Hepatocyte (in vitro differentiated cells): ENCODE data around the gene LPP. TPM values are rescaled to one million over a fixed set of nuclear protein-coding genes. Genes with fewer than 3 reads are reported as not detected.

Experiments
- DNase-seq: peaks from one replicate; pipeline ENCODE4 v3.0.0-alpha.2; 2016; ENCODE audit warnings: low spot score
- H2AFZ ChIP-seq: fragments of 200-600 bp; sonication (generic); 2 replicates; pipeline ENCODE4 v1.6.0; 2016; ENCODE audit warnings: antibody characterized with exemption, mild to moderate bottlenecking
- H3K27ac ChIP-seq: fragments of 200-600 bp; sonication (generic); 2 replicates; pipeline ENCODE4 v1.5.1; 2016; ENCODE audit warnings: mild to moderate bottlenecking
- H3K27me3 ChIP-seq: fragments of 200-600 bp; sonication (generic); 2 replicates; pipeline ENCODE4 v1.6.1; 2016
- H3K36me3 ChIP-seq: fragments of 200-600 bp; sonication (generic); replicated peaks from 2 replicates; pipeline ENCODE4 v1.5.1; 2016; ENCODE audit warnings: low read depth; ENCODE audit not compliant: insufficient read depth
- H3K4me1 ChIP-seq: fragments of 200-600 bp; sonication (generic); 2 replicates; pipeline ENCODE4 v1.5.1; 2016; ENCODE audit warnings: mild to moderate bottlenecking, moderate library complexity; ENCODE audit not compliant: insufficient read depth
- H3K4me2 ChIP-seq: fragments of 200-600 bp; sonication (generic); 2 replicates; pipeline ENCODE4 v1.6.0; 2016
- H3K4me3 ChIP-seq: fragments of 200-600 bp; sonication (generic); 2 replicates; pipeline ENCODE4 v1.5.1; 2016; ENCODE audit warnings: mild to moderate bottlenecking
- H3K79me2 ChIP-seq: fragments of 200-600 bp; sonication (generic); 2 replicates; pipeline ENCODE4 v1.6.0; 2017; ENCODE audit warnings: mild to moderate bottlenecking
- H3K9me2 ChIP-seq: fragments of 200-600 bp; sonication (generic); replicated peaks from 2 replicates; pipeline ENCODE4 v1.6.0; 2017; ENCODE audit warnings: mild to moderate bottlenecking; ENCODE audit not compliant: insufficient read depth
- H3K9me3 ChIP-seq: fragments of 200-600 bp; sonication (generic); 2 replicates; pipeline ENCODE4 v1.5.1; 2016; ENCODE audit warnings: low read depth, mild to moderate bottlenecking
- H4K20me1 ChIP-seq: fragments of 200-600 bp; sonication (generic); 2 replicates; pipeline ENCODE4 v1.6.0; 2016; ENCODE audit warnings: mild to moderate bottlenecking; ENCODE audit not compliant: insufficient read depth, poor library complexity, severe bottlenecking
- CTCF ChIP-seq: fragments of 200-600 bp; sonication (generic); IDR thresholded peaks from 2 replicates; pipeline ENCODE4 v1.5.1; 2016; ENCODE audit warnings: antibody characterized with exemption, mild to moderate bottlenecking; ENCODE audit not compliant: poor library complexity
- EZH2 ChIP-seq: fragments of 200-600 bp; sonication (generic); IDR thresholded peaks from 2 replicates; pipeline ENCODE4 v1.6.1; 2016; ENCODE audit warnings: antibody characterized with exemption, mild to moderate bottlenecking, borderline replicate concordance
- EZH2phosphoT487 ChIP-seq: fragments of 200-600 bp; sonication (generic); IDR thresholded peaks from one replicate; pipeline ENCODE4 v1.6.1; 2018; ENCODE audit warnings: antibody characterized with exemption, mild to moderate bottlenecking, low read depth, moderate library complexity; ENCODE audit not compliant: unreplicated experiment, severe bottlenecking
- WGBS: methylation state at CpG from one replicate; pipeline ENCODE4 v1.1.6; 2016; ENCODE audit warnings: low lambda C conversion rate; ENCODE audit errors: missing lambda C conversion rate; 5-methylcytosine and 5-hydroxymethylcytosine counted together
- polyA plus RNA-seq: library from polyadenylated mRNA; unstranded; fragments of >200 nt; fragmentation: Nextera tagmentation; extraction: Ambion mirVana; gene quantifications from 2 replicates; pipeline ENCODE4 v1.2.1, GENCODE V29; 2016
- total RNA-seq: library from RNA; depleted of rRNA; stranded (reverse); fragments of >200 nt; gene quantifications from 2 replicates; pipeline ENCODE4 v1.2.3, GENCODE V29; 2014

The LPP gene
- total and polyA plus RNA-seq, 2 experiments from 2014 or later, result 53.2 to 73.8 TPM

- H3K9me2 ChIP-seq, result no peaks in the 10 kb centered on the region
- H3K4me3 ChIP-seq, result no peak overlapping the region
- no peak overlapping the region for H3K27ac ChIP-seq
- peaks cover 4% of the 10 kb centered on the region for H3K4me1 ChIP-seq
- DNase-seq, result no peak
- H4K20me1 ChIP-seq, result no peaks in the 10 kb centered on the region
- H3K79me2 ChIP-seq, result no peaks in the 10 kb centered on the region
- H3K27me3 ChIP-seq, result no peaks in the 10 kb centered on the region
- H3K4me2 ChIP-seq, result no peak overlapping the region
- H3K9me3 ChIP-seq, result no peaks in the 10 kb centered on the region
- no peaks in the 10 kb centered on the region for H3K36me3 ChIP-seq
- TF ChIP-seq CTCF, result no peak
- TF ChIP-seq EZH2phosphoT487, result no peak
- TF ChIP-seq EZH2, result no peak
- 88% methylated on average over 3 of the region's 3 CpGs for WGBS
- H2AFZ ChIP-seq, result no peak overlapping the region
Measured at GRCh38 chr3:188877381-188877780, 723.4 kb downstream of the LPP start.

GRCh38 chr3:188878076-188878475 lies 724.1 kb downstream of the LPP start:
- Histone ChIP-seq H2AFZ (no peak overlapping the region), H3K79me2 (no peaks in the 10 kb centered on the region), H3K9me3 (no peaks in the 10 kb centered on the region), H3K9me2 (no peaks in the 10 kb centered on the region), H3K4me2 (no peak overlapping the region), H3K4me3 (no peak overlapping the region), H3K27ac (no peak overlapping the region), H3K27me3 (no peaks in the 10 kb centered on the region), H3K36me3 (no peaks in the 10 kb centered on the region), H4K20me1 (no peaks in the 10 kb centered on the region), H3K4me1 (peaks cover 5% of the 10 kb centered on the region)
- DNase-seq, result no peak
- TF ChIP-seq CTCF (no peak), EZH2 (no peak), EZH2phosphoT487 (no peak)
- WGBS, result 88% methylated on average over 2 of the region's 2 CpGs

GRCh38 chr3:188881954-188882641 lies 728.1 kb downstream of the LPP start:
- TF ChIP-seq CTCF (no peak), EZH2phosphoT487 (no peak)
- Histone ChIP-seq H3K4me3 (no peak overlapping the region), H3K79me2 (no peaks in the 10 kb centered on the region), H3K9me3 (no peaks in the 10 kb centered on the region), H3K4me2 (no peak overlapping the region), H3K27ac (peak overlapping the region; percentile 22), H3K27me3 (no peaks in the 10 kb centered on the region), H4K20me1 (no peaks in the 10 kb centered on the region), H3K4me1 (peaks cover 5% of the 10 kb centered on the region), H3K36me3 (no peaks in the 10 kb centered on the region), H2AFZ (no peak overlapping the region), H3K9me2 (no peaks in the 10 kb centered on the region)
- no peak for DNase-seq
